Mucosa of stomach (tissue), 1 donor: Measurements from ENCODE around the gene HECW1.
"Not testable (repeated sequence)": the region's sequence is repeated elsewhere in the genome, so short reads cannot be mapped to it uniquely, and the experiment has no call there.

Experiments
- H3K27me3 ChIP-seq: one replicate; pipeline ENCODE4 v1.7.0; 2013; ENCODE audit warnings: mild to moderate bottlenecking, low read length; ENCODE audit not compliant: control insufficient read depth, insufficient read depth
- H3K36me3 ChIP-seq: one replicate; pipeline ENCODE4 v1.7.0; 2013; ENCODE audit warnings: low read length; ENCODE audit not compliant: control insufficient read depth, insufficient read depth
- H3K4me1 ChIP-seq: one replicate; pipeline ENCODE4 v1.7.0; 2013; ENCODE audit warnings: mild to moderate bottlenecking, low read length; ENCODE audit not compliant: control insufficient read depth, insufficient read depth
- H3K4me3 ChIP-seq: one replicate; pipeline ENCODE4 v1.7.0; 2013; ENCODE audit warnings: low read length
- H3K9ac ChIP-seq: one replicate; pipeline ENCODE4 v1.7.0; 2013; ENCODE audit warnings: mild to moderate bottlenecking, low read length, moderate library complexity
- H3K9me3 ChIP-seq: one replicate; pipeline ENCODE4 v1.7.0; 2013; ENCODE audit warnings: mild to moderate bottlenecking, low read length, moderate library complexity; ENCODE audit not compliant: control insufficient read depth
- donor health status: Pancreatic carcinoma.

HECW1 gene

GRCh38 chr7:43559946-43560335 lies 447.5 kb downstream of the HECW1 start:
- H3K36me3 ChIP-seq, result no peaks in the 10 kb centered on the region
- H3K4me3 ChIP-seq, result no peak overlapping the region
- H3K9ac ChIP-seq, result no peak overlapping the region
- H3K27me3 ChIP-seq, result no peaks in the 10 kb centered on the region
- H3K4me1 ChIP-seq, result no peaks in the 10 kb centered on the region
- no peaks in the 10 kb centered on the region for H3K9me3 ChIP-seq

GRCh38 chr7:43560742-43561330 lies 448.4 kb downstream of the HECW1 start:
- Histone ChIP-seq H3K9me3 (no peaks in the 10 kb centered on the region), H3K4me1 (no peaks in the 10 kb centered on the region), H3K27me3 (no peaks in the 10 kb centered on the region), H3K4me3 (no peak overlapping the region), H3K9ac (no peak overlapping the region), H3K36me3 (no peaks in the 10 kb centered on the region)

GRCh38 chr7:43562383-43562782 lies 449.9 kb downstream of the HECW1 start:
- Histone ChIP-seq H3K4me3 (no peak overlapping the region), H3K9me3 (no peaks in the 10 kb centered on the region), H3K27me3 (no peaks in the 10 kb centered on the region), H3K9ac (no peak overlapping the region), H3K36me3 (no peaks in the 10 kb centered on the region), H3K4me1 (no peaks in the 10 kb centered on the region)

- Histone ChIP-seq H3K9me3 (no peaks in the 10 kb centered on the region), H3K4me3 (no peak overlapping the region), H3K9ac (no peak overlapping the region), H3K36me3 (no peaks in the 10 kb centered on the region), H3K27me3 (no peaks in the 10 kb centered on the region), H3K4me1 (no peaks in the 10 kb centered on the region)
Observed at GRCh38 chr7:43565786-43566185, 453.3 kb downstream of the HECW1 start.

- Histone ChIP-seq H3K9ac (no peak overlapping the region), H3K4me1 (no peaks in the 10 kb centered on the region), H3K4me3 (no peak overlapping the region), H3K9me3 (no peaks in the 10 kb centered on the region), H3K27me3 (no peaks in the 10 kb centered on the region), H3K36me3 (no peaks in the 10 kb centered on the region)
Observed at GRCh38 chr7:43568529-43568928, 456.1 kb downstream of the HECW1 start.

- H3K4me3 ChIP-seq, result no peak overlapping the region
- no peaks in the 10 kb centered on the region for H3K4me1 ChIP-seq
- no peaks in the 10 kb centered on the region for H3K27me3 ChIP-seq
- H3K9ac ChIP-seq, result no peak overlapping the region
- no peaks in the 10 kb centered on the region for H3K36me3 ChIP-seq
- no peaks in the 10 kb centered on the region for H3K9me3 ChIP-seq
Observed at GRCh38 chr7:43569424-43569823, 457.0 kb downstream of the HECW1 start.

GRCh38 chr7:43570688-43571365 lies 458.4 kb downstream of the HECW1 start:
- H3K9ac ChIP-seq, result no peak overlapping the region
- no peak overlapping the region for H3K4me3 ChIP-seq
- H3K27me3 ChIP-seq, result no peaks in the 10 kb centered on the region
- no peaks in the 10 kb centered on the region for H3K36me3 ChIP-seq
- H3K4me1 ChIP-seq, result no peaks in the 10 kb centered on the region
- H3K9me3 ChIP-seq, result no peaks in the 10 kb centered on the region

GRCh38 chr7:43572516-43573049 lies 460.1 kb downstream of the HECW1 start:
- Histone ChIP-seq H3K9me3 (no peaks in the 10 kb centered on the region), H3K4me3 (no peak overlapping the region), H3K36me3 (no peaks in the 10 kb centered on the region), H3K9ac (no peak overlapping the region), H3K27me3 (no peaks in the 10 kb centered on the region), H3K4me1 (no peaks in the 10 kb centered on the region)

- H3K4me3 ChIP-seq, H3K9ac ChIP-seq, H3K27me3 ChIP-seq, H3K4me1 ChIP-seq, H3K36me3 ChIP-seq, H3K9me3 ChIP-seq: not testable (repeated sequence)
Observed at GRCh38 chr7:43573832-43574231, 461.4 kb downstream of the HECW1 start.

- H3K27me3 ChIP-seq, result no peaks in the 10 kb centered on the region
- no peak overlapping the region for H3K9ac ChIP-seq
- H3K4me1 ChIP-seq, result no peaks in the 10 kb centered on the region
- no peaks in the 10 kb centered on the region for H3K9me3 ChIP-seq
- no peak overlapping the region for H3K4me3 ChIP-seq
- H3K36me3 ChIP-seq, result no peaks in the 10 kb centered on the region
Observed at GRCh38 chr7:43575506-43575905, 463.1 kb downstream of the HECW1 start.

GRCh38 chr7:43576241-43576640 lies 463.8 kb downstream of the HECW1 start:
- no peaks in the 10 kb centered on the region for H3K4me1 ChIP-seq
- H3K9ac ChIP-seq, result no peak overlapping the region
- no peak overlapping the region for H3K4me3 ChIP-seq
- no peaks in the 10 kb centered on the region for H3K27me3 ChIP-seq
- H3K9me3 ChIP-seq, result no peaks in the 10 kb centered on the region
- H3K36me3 ChIP-seq, result no peaks in the 10 kb centered on the region

GRCh38 chr7:43577485-43577951 lies 465.1 kb downstream of the HECW1 start:
- Histone ChIP-seq H3K4me3 (no peak overlapping the region), H3K9me3 (no peaks in the 10 kb centered on the region), H3K4me1 (no peaks in the 10 kb centered on the region), H3K36me3 (no peaks in the 10 kb centered on the region), H3K9ac (no peak overlapping the region), H3K27me3 (no peaks in the 10 kb centered on the region)
